ENCODE results near the gene PSMB2. TPM values are rescaled to one million over a fixed set of nuclear protein-coding genes. Genes with fewer than 3 reads are reported as not detected.

Gene PSMB2
- total RNA-seq, 4 donors from 2014 or later: 34.8 to 53.9 (median 52.5) TPM

GRCh38 chr1:35575416-35575958 lies 65.8 kb downstream of the PSMB2 start:
- TF ChIP-seq CTCF (IDR thresholded peaks at IDR 0.05): no peak
- no peak for TF ChIP-seq POLR2A (IDR thresholded peaks at IDR 0.05)
- no peak for TF ChIP-seq POLR2AphosphoS5 (IDR thresholded peaks at IDR 0.05)
- no peak for TF ChIP-seq EP300 (IDR thresholded peaks at IDR 0.05)
- Histone ChIP-seq H3K4me3 (no peak overlapping the region), H3K9me3 (no peaks in the 10 kb centered on the region), H3K4me1 (peaks cover 58% of the 10 kb centered on the region), H3K27me3 (peaks cover 13% of the 10 kb centered on the region), H3K36me3 (no peaks in the 10 kb centered on the region), H3K27ac (no peak overlapping the region)
- 73% methylated on average over 5 of the region's 5 CpGs for WGBS
- DNase-seq (ENCODE audit: low spot score in 2 of 2): no peak

- H3K27ac ChIP-seq: no peak overlapping the region
- no peaks in the 10 kb centered on the region for H3K36me3 ChIP-seq
- peaks cover 58% of the 10 kb centered on the region for H3K4me1 ChIP-seq
- TF ChIP-seq POLR2AphosphoS5 (IDR thresholded peaks at IDR 0.05) (no peak), EP300 (IDR thresholded peaks at IDR 0.05) (no peak), CTCF (IDR thresholded peaks at IDR 0.05) (no peak), POLR2A (IDR thresholded peaks at IDR 0.05) (no peak)
- H3K27me3 ChIP-seq: peaks cover 13% of the 10 kb centered on the region
- peak in 1 of 2 donors; percentile 49 for DNase-seq (ENCODE audit: low spot score in 2 of 2)
- 76% methylated on average over 11 of the region's 30 CpGs for WGBS
- H3K4me3 ChIP-seq: no peak overlapping the region
- H3K9me3 ChIP-seq: no peaks in the 10 kb centered on the region
These were observed 66.5 kb downstream of the PSMB2 start for GRCh38 chr1:35574655-35575415.

- TF ChIP-seq EP300 (IDR thresholded peaks at IDR 0.05): no peak
- TF ChIP-seq POLR2AphosphoS5 (IDR thresholded peaks at IDR 0.05): no peak
- no peak for TF ChIP-seq POLR2A (IDR thresholded peaks at IDR 0.05)
- no peak for TF ChIP-seq CTCF (IDR thresholded peaks at IDR 0.05)
- DNase-seq (ENCODE audit: low spot score in 2 of 2): peak in 1 of 2 donors; percentile 68
- H3K4me1 ChIP-seq: peaks cover 59% of the 10 kb centered on the region
- no peak overlapping the region for H3K27ac ChIP-seq
- no peaks in the 10 kb centered on the region for H3K9me3 ChIP-seq
- peak overlapping the region; percentile 57 for H3K4me3 ChIP-seq
- 54% methylated on average over 15 of the region's 48 CpGs for WGBS
- H3K27me3 ChIP-seq: peaks cover 13% of the 10 kb centered on the region
- no peaks in the 10 kb centered on the region for H3K36me3 ChIP-seq
These were observed 67.1 kb downstream of the PSMB2 start for GRCh38 chr1:35574125-35574654.

- Histone ChIP-seq H3K36me3 (no peaks in the 10 kb centered on the region), H3K4me3 (peak within 1 kb of the TSS; percentile 57), H3K27ac (no peak within 1 kb of the TSS), H3K27me3 (peaks cover 13% of the 10 kb centered on the region), H3K9me3 (no peaks in the 10 kb centered on the region), H3K4me1 (peaks cover 62% of the 10 kb centered on the region)
- peak in 1 of 2 donors; percentile 65 for DNase-seq (ENCODE audit: low spot score in 2 of 2)
- TF ChIP-seq POLR2AphosphoS5 (IDR thresholded peaks at IDR 0.05) (no peak), POLR2A (IDR thresholded peaks at IDR 0.05) (no peak), CTCF (IDR thresholded peaks at IDR 0.05) (no peak), EP300 (IDR thresholded peaks at IDR 0.05) (no peak)
- 25% methylated on average over 41 of the region's 95 CpGs for WGBS
These were observed 67.9 kb downstream of the PSMB2 start, which contains the start of gene TFAP2E for GRCh38 chr1:35573198-35574124. Gene TFAP2E (plus strand): TSS chr1:35573314. CDS start chr1:35573578, 264 bp downstream.
